B cell (primary cell): ENCODE results near the gene SKAP1. TPM values are rescaled to one million over a fixed set of nuclear protein-coding genes. Genes with fewer than 3 reads are reported as not detected.
A peak's percentile ranks its signal among the peaks of the same experiment; 100 is the strongest.

Source experiments
- ATAC-seq: fragments of 200-7000 bp; cut with Tn5 transposase; one replicate; pipeline ENCODE4 v1.10.0; 2021; ENCODE audit warnings: low read depth, mild to moderate bottlenecking, moderate number of reproducible peaks, moderate library complexity
- CTCF ChIA-PET: fragments of 350-600 bp; sonication (Branson Sonifier 250); formaldehyde crosslinking; loops from one replicate; lab custom pipeline; 2021; ENCODE audit warnings: antibody characterized with exemption, inconsistent platforms; lab: Charles Lee
- POLR2A ChIA-PET: fragments of 350-600 bp; sonication (Branson Sonifier 250); formaldehyde crosslinking; loops from one replicate; lab custom pipeline; 2021; ENCODE audit warnings: antibody characterized with exemption; lab: Charles Lee
- DNase-seq: peaks from one replicate; pipeline ENCODE4 v3.0.0; 2013
- H2AFZ ChIP-seq: 2 replicates; pipeline ENCODE4 v1.6.1; 2012; ENCODE audit warnings: mild to moderate bottlenecking, low read depth, low read length; ENCODE audit not compliant: insufficient read depth, poor library complexity, severe bottlenecking
- H3K27ac ChIP-seq, 2 donors: 1 replicate in 1 of 2; 2 replicates in 1 of 2; pipeline ENCODE4 v1.5.1; 2012 to 2013; ENCODE audit warnings: low read length in 2 of 2, mild to moderate bottlenecking in 2 of 2, moderate library complexity in 1 of 2
- H3K27me3 ChIP-seq, 4 experiments: fragments of 200-600 bp in 1 of 4; sonication (generic) in 1 of 4; replicated peaks in 1 of 4; 1 replicate in 2 of 4; 2 replicates in 2 of 4; pipeline versions ENCODE4 v1.6.1 to v1.7.0; 2013 to 2016; ENCODE audit warnings: low read length in 3 of 4, mild to moderate bottlenecking in 2 of 4, mixed read lengths in 1 of 4, moderate library complexity in 1 of 4; ENCODE audit not compliant: insufficient read depth in 4 of 4, control insufficient read depth in 3 of 4; ENCODE audit errors: control extremely low read depth in 1 of 4
- H3K36me3 ChIP-seq, 2 experiments: replicated peaks in 1 of 2; 1 replicate in 1 of 2; 2 replicates in 1 of 2; pipeline versions ENCODE4 v1.6.1 to v1.7.1; 2013; ENCODE audit warnings: low read length in 1 of 2; ENCODE audit not compliant: insufficient read depth in 2 of 2, control insufficient read depth in 1 of 2; ENCODE audit errors: control extremely low read depth in 1 of 2, extremely low read depth in 1 of 2
- H3K4me1 ChIP-seq, 2 donors: fragments of 200-600 bp in 1 of 2; sonication (generic) in 1 of 2; 1 replicate in 1 of 2; 2 replicates in 1 of 2; pipeline versions ENCODE4 v1.5.1 to v1.6.1; 2013 to 2017; ENCODE audit warnings: low read length in 2 of 2; ENCODE audit not compliant: control insufficient read depth in 2 of 2, insufficient read depth in 2 of 2
- H3K4me2 ChIP-seq: replicated peaks from 2 replicates; pipeline ENCODE3; 2012; ENCODE audit warnings: mild to moderate bottlenecking, low read depth, low read length; ENCODE audit not compliant: poor library complexity, severe bottlenecking
- H3K4me3 ChIP-seq, 5 experiments: fragments of 200-600 bp in 1 of 5; sonication (generic) in 1 of 5; 1 replicate in 3 of 5; 2 replicates in 2 of 5; pipeline versions ENCODE4 v1.5.1 to v1.7.0; 2011 to 2016; ENCODE audit warnings: low read length in 4 of 5, mild to moderate bottlenecking in 4 of 5, low read depth in 2 of 5, control low read depth in 1 of 5, moderate library complexity in 1 of 5; ENCODE audit not compliant: insufficient read depth in 1 of 5; ENCODE audit errors: control extremely low read depth in 1 of 5, extremely low read depth in 1 of 5
- H3K79me2 ChIP-seq: fragments of 200-600 bp; sonication (generic); one replicate; pipeline ENCODE4 v1.6.0; 2016; ENCODE audit warnings: low read length; ENCODE audit not compliant: control insufficient read depth, insufficient read depth
- H3K9ac ChIP-seq: fragments of 200-600 bp; sonication (generic); 2 replicates; pipeline ENCODE4 v1.6.1; 2017; ENCODE audit warnings: mild to moderate bottlenecking, low read length, moderate library complexity
- H3K9me3 ChIP-seq, 3 donors: one replicate each; pipeline versions ENCODE4 v1.6.1 to v1.7.1; 2013; ENCODE audit warnings: low read length in 2 of 3; ENCODE audit not compliant: control insufficient read depth in 2 of 3, insufficient read depth in 1 of 3; ENCODE audit errors: control extremely low read depth in 1 of 3
- H4K20me1 ChIP-seq: 2 replicates; pipeline ENCODE4 v1.6.0; 2012; ENCODE audit warnings: mild to moderate bottlenecking, low read length; ENCODE audit not compliant: insufficient read depth, control insufficient read depth, poor library complexity, severe bottlenecking
- H3K27ac Mint-ChIP-seq: one replicate; pipeline ENCODE4 v1.8.0; 2021; ENCODE audit warnings: mixed read lengths
- H3K27me3 Mint-ChIP-seq: one replicate; pipeline ENCODE4 v1.8.0; 2021; ENCODE audit warnings: mixed read lengths
- H3K4me1 Mint-ChIP-seq: one replicate; pipeline ENCODE4 v1.8.0; 2021; ENCODE audit warnings: mixed read lengths
- H3K4me3 Mint-ChIP-seq: one replicate; pipeline ENCODE4 v1.8.0; 2021; ENCODE audit warnings: mixed read lengths
- H3K9me3 Mint-ChIP-seq: one replicate; pipeline ENCODE4 v1.8.0; 2022; ENCODE audit warnings: mixed read lengths; ENCODE audit not compliant: insufficient read depth
- EZH2 ChIP-seq: IDR thresholded peaks from 2 replicates; pipeline ENCODE4 v1.6.1; 2012; ENCODE audit warnings: borderline replicate concordance, low read depth, mild to moderate bottlenecking, moderate library complexity, low read length; ENCODE audit not compliant: insufficient read depth, poor library complexity, severe bottlenecking
- WGBS: methylation state at CpG from one replicate; pipeline ENCODE4 v1.1.5; 2013; ENCODE audit warnings: missing lambda C conversion rate; ENCODE audit not compliant: insufficient coverage; 5-methylcytosine and 5-hydroxymethylcytosine counted together
- intact Hi-C: fragments of 100-400 bp; cut with micrococcal nuclease; formaldehyde crosslinking; loops from one replicate; pipeline ENCODE4 v1.10.0; 2022
- polyA plus RNA-seq: library from polyadenylated mRNA; depleted of rRNA; stranded (reverse); fragments of >200 nt; gene quantifications from 2 replicates; pipeline ENCODE4 v1.2.3, GENCODE V29; 2012
- total RNA-seq, 2 donors: library from RNA; stranded (reverse); fragments of 120-200 nt in 1 of 2; gene quantifications; 1 replicate in 1 of 2; 2 replicates in 1 of 2; pipeline versions ENCODE4 v1.2.3 to v1.2.4, GENCODE V29; 2013 to 2022
- TF ChIP-seq, protein P1 (sequence below): fragments of 200-600 bp; IDR thresholded peaks from one replicate; pipeline ENCODE4 v1.8.0; 2022; ENCODE audit warnings: antibody characterized with exemption, mild to moderate bottlenecking

SKAP1 gene
- total and polyA plus RNA-seq, 2 donors (not counting 1 experiment from before 2014, with no cell fraction given): 33.1 to 37.3 TPM

DNA sequence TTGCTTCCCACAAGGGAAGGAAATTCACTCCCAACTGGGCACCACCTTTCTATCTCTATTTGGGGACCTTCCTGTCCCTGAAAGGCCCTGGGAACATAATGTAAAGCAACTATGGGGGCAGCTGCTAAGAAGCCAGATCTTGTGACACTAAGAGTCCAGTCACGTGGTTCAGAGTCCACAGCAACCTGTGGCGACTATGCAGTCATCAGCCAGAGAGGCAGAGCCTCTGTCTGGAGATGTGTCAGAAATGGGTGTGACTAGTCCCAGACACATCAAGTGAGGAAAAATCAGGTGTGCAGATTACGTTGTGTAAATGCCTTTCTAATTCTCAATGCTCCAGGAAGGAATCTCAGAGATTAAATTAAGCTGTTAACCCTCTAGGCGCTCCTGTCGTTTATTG, 26.6 kb upstream of the SKAP1 start:
- H3K4me1 Mint-ChIP-seq: peaks cover 43% of the 10 kb centered on the region
- H3K4me3 Mint-ChIP-seq: no peak overlapping the region
- Histone ChIP-seq H4K20me1 (no peaks in the 10 kb centered on the region), H3K9ac (no peak overlapping the region), H3K4me3 (no peak overlapping the region), H3K79me2 (no peaks in the 10 kb centered on the region), H3K36me3 (no peaks in the 10 kb centered on the region), H3K9me3 (peaks cover 0 to 9% (median 0%) of the 10 kb centered on the region in 3 donors), H3K4me1 (peaks cover 35 to 43% of the 10 kb centered on the region in 2 donors), H3K27me3 (peaks cover 0 to 8% (median 0%) of the 10 kb centered on the region in 4 experiments), H3K27ac (no peak overlapping the region), H2AFZ (no peak overlapping the region), H3K4me2 (peak overlapping the region; percentile 54)
- no peak for ATAC-seq
- peaks cover 5% of the 10 kb centered on the region for H3K27me3 Mint-ChIP-seq
- H3K27ac Mint-ChIP-seq: no peak overlapping the region
- DNase-seq: no peak
- TF ChIP-seq, protein P1, sequence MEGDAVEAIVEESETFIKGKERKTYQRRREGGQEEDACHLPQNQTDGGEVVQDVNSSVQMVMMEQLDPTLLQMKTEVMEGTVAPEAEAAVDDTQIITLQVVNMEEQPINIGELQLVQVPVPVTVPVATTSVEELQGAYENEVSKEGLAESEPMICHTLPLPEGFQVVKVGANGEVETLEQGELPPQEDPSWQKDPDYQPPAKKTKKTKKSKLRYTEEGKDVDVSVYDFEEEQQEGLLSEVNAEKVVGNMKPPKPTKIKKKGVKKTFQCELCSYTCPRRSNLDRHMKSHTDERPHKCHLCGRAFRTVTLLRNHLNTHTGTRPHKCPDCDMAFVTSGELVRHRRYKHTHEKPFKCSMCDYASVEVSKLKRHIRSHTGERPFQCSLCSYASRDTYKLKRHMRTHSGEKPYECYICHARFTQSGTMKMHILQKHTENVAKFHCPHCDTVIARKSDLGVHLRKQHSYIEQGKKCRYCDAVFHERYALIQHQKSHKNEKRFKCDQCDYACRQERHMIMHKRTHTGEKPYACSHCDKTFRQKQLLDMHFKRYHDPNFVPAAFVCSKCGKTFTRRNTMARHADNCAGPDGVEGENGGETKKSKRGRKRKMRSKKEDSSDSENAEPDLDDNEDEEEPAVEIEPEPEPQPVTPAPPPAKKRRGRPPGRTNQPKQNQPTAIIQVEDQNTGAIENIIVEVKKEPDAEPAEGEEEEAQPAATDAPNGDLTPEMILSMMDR: no peak
- no peak for TF ChIP-seq EZH2
- ChIA-PET POLR2A (interaction anchor here (0.9 kb wide), 1 partner anchor 13 kb away, joined by 4 read pairs; no protein-coding TSS in a partner anchor), CTCF (interaction anchor here (0.7 to 6.9 kb wide), 28 partner anchors 8 to 148 kb away, joined by 3 to 108 read pairs (median 4); no protein-coding TSS in a partner anchor)
- WGBS: 62% methylated on average over 4 of the region's 5 CpGs
- intact Hi-C loops: loop anchor here (5.0 to 10.0 kb wide), 2 partner anchors 44 to 432 kb away; no protein-coding TSS in a partner anchor
- H3K9me3 Mint-ChIP-seq: no peaks in the 10 kb centered on the region

DNA sequence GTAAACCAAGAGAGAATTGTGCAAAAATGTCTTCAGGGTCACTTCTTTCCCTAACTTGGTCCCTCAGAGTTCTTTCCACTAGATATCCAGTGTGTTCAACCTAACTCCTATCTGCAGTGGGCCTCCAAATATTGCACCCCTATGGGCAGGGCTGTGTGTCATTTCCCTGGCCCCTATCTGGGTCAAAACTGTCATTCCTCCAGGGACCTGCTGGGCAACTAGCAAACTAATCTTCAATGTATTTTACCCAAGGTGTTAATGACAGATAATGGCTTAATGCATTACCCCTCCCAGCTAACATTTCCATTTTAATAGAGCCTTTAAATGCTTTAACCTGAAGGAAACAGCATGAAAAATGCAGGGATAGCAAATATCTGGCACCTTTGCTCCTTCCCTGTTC, 25.8 kb upstream of the SKAP1 start:
- no peaks in the 10 kb centered on the region for H4K20me1 ChIP-seq
- H3K4me3 Mint-ChIP-seq: no peak overlapping the region
- no peaks in the 10 kb centered on the region for H3K36me3 ChIP-seq
- TF ChIP-seq, protein P1: no peak
- no peak for TF ChIP-seq EZH2
- ChIA-PET CTCF (interaction anchor here (0.9 to 6.9 kb wide), 10 partner anchors 10 to 137 kb away, joined by 3 to 108 read pairs (median 6); no protein-coding TSS in a partner anchor), POLR2A (no interaction called here)
- no peak overlapping the region for H3K4me2 ChIP-seq
- peaks cover 5% of the 10 kb centered on the region for H3K27me3 Mint-ChIP-seq
- ATAC-seq: no peak
- no peak overlapping the region for H3K4me3 ChIP-seq
- H3K4me1 ChIP-seq: peaks cover 35 to 45% of the 10 kb centered on the region in 2 donors
- no peaks in the 10 kb centered on the region for H3K79me2 ChIP-seq
- DNase-seq: no peak
- H3K9ac ChIP-seq: no peak overlapping the region
- peaks cover 0 to 9% (median 0%) of the 10 kb centered on the region in 3 donors for H3K9me3 ChIP-seq
- peaks cover 46% of the 10 kb centered on the region for H3K4me1 Mint-ChIP-seq
- intact Hi-C loops: loop anchor here (5.0 to 10.0 kb wide), 2 partner anchors 43 to 431 kb away; no protein-coding TSS in a partner anchor
- no peak overlapping the region for H3K27ac Mint-ChIP-seq
- no peak overlapping the region for H3K27ac ChIP-seq
- H2AFZ ChIP-seq: no peak overlapping the region
- peaks cover 0 to 8% (median 0%) of the 10 kb centered on the region in 4 experiments for H3K27me3 ChIP-seq
- H3K9me3 Mint-ChIP-seq: no peaks in the 10 kb centered on the region
